IPS-NIHi11 (cell line): ENCODE measurements around the gene IGFN1.
"Not testable (repeated sequence)": the region's sequence is repeated elsewhere in the genome, so short reads cannot be mapped to it uniquely, and the experiment has no call there.

Experiments used
- DNase-seq: peaks from one replicate; pipeline ENCODE4 v3.0.0; 2012; ENCODE audit warnings: mixed read lengths, low spot score

Gene IGFN1

DNA sequence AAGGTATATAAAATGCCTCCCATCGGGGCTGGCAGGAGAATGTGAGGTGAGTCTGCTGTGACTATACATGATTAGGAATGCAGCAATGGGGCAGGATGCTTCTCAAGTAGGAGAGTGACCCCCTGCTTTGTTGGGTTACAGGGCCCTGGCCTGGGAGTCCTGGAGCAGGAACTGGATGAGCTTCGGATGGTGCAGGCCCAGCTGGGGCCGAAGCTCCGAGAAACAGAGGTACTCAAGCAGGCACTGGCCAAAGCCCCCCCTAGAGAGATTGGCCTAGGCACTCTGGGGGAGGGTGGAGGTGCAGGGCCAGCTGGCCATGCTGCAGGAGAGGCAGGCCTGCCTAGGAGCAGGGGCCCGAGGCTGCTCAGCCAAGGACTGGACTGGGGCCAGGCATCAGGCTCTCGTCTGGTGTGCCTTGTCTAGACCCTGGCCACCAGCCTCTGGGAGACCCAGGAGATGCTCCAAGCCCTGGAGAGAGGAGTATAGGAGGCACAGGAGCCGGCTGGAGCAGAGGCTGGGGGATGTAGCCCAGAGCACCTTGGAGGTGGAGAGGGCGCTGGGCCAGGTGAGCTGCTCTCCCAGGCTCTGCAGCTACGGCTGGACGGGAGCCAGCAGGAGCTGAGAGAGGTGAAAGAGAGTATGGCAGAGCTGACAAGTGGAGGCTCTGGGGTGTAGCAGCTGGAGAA, 59.8 kb downstream of the IGFN1 start:
- no peak for DNase-seq

DNA sequence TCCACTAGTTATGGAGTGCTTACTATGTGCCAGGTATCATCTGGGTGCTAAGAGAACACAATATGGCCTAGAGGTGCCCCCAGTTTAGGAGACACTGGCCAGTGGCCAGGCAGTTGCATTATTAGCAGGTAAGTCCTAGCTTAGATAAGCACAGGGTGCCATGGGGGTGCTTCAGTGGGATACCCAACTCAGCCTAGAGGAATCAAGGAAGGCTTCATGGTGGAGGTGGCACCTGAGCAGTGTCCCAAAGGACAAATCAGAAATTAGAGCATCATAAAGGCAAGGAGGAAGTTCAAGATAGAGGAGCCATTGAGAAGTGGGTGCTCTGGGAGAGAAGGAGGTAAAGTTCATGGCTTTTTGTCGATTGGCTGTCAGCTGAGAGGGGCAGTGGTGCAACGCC, 60.8 kb downstream of the IGFN1 start:
- DNase-seq, result no peak

DNA sequence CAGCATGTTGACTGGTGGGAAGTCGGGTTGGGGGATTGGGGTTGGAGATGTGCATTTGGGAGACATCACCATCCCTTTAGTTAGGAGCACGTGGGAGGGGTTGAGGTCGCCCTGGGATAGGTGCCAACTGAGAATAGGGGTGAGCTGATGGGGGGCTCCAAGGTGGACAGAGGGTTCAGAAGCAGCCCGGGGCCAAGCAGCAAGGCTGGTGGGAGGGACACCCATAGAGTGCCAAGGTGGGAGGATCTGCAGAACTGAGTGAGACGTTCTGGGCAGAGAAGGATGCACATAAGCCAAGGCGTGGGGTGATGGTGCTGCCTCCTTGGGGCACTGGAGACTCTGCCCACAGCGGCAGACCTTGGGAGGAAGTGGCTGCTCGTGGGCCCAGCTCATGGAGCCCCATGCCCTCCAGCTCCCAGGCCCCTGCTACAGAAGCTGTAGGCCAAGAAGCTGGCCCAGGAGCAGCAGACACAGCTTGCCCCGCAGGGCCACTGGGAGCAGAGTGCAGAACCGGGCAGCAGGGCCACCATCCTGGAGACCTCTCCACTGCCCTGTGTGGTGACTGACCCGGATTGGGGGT, 61.3 kb downstream of the IGFN1 start:
- DNase-seq, result no peak

DNA sequence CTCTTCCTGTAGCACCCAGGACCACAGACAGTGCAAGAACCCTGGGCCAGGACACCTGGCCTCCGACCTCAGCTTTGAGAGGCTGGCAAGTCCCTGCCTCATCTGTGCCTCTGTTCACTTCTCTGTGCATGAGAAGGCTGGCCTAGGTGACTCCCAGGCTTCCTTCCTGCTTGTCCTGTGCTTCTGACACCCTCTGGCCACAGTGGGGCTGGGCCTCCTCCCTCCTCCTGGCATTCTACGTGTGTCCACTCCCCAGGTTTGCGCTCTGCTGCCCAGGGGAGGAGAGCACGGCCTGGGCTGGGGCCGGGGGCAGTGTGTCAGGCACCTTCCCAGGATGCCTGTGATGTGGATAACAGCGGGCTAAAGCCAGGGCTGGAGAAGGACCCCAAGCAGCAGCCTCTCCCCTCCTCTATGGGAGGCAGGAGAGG, 62.3 kb downstream of the IGFN1 start:
- no peak for DNase-seq

DNA sequence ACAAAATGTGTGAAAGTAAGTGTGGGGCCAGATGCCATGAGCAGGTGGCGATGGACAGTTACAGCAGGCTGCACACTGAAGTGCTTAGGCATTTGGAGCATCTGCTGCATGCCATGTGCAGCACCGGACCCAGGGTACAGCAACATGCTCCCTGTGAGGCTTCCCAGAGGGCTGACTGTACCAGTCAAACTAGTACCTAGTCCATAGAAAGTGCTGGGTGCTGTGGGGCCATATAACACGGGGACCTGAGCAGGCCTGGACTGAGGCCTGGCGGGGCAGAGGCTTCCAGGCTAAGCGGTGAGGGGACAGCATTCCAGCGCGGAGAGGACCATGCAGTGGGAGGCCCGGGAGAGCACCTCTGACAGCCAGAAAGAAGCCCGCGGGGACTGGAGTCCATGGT, 62.8 kb downstream of the IGFN1 start:
- DNase-seq, result no peak

DNA sequence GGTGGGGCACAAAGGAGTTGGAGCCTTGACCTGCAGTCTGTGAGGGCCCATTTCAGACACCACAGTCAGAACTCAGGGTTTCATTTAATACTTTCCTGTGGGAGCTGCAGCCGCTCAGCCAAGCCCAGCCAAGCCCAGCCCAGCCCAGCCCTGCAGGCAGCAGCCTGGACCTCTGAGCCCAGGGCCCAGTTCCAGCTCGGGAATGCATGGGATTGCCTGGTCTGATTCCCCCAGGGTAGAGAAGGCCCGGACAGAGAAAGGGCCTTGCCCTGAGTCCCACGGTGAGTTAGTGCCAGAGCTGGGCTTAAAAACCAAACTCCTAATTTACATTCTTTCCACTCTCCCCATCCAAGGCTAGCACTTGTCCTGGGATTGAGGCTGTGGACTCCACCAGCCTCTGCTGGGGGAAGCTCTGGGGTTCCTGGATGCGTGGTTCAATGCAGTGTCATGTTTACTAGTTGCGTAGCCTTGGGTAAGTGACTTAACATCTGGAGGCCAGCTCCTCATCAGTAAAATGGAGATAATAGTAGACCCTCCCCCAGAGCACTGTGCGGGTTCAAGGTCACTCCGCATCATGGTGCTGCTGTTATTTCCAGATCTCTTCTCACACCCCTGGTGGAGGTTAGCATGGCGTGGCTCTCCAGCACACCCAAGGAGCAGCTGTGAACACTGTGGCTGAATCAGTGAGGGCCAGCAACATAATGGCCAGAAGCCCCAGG, 63.4 kb downstream of the IGFN1 start:
- DNase-seq, result no peak

DNA sequence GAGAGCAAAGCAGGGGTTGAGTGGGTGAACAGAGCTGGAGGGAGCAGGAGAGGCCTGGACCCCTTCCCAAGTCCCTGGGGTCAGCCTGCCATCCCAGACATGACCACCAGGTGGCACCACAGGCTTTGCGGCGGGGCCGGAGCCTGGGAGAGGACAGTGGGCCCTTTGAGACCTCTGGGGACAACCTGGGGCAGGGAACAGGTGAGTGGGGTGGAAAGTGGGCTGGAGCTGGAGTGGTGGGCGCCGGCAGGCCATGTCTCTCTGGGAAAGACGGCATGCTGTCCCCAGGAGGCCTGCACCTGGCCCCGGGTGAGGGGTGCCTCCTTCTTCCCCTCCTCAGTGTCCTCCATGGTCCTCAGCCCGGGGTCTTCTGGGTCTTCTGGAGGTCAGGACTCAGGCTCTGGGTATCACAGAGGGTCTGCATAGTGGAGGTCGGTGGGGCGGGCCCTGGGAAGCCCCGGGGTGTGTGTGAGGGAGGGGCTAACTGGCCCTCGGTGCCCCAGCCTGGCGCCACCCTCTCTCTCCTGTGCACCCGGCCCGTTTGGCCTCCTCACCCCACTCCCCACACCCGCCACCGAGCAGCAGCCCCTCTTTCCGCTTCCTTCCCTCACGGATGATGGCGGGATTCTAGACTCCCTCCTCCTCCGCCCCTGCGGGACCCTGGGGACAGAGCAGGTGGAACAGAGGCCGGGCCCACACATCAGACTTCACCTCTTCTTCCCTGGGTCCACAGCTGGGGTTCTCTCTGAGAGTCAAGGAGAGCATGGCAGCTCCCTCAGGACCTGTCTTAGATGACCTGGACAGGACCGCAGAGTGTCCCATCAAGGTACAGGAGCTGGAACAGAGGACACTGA, 64.2 kb downstream of the IGFN1 start:
- peak; percentile 98 for DNase-seq

DNA sequence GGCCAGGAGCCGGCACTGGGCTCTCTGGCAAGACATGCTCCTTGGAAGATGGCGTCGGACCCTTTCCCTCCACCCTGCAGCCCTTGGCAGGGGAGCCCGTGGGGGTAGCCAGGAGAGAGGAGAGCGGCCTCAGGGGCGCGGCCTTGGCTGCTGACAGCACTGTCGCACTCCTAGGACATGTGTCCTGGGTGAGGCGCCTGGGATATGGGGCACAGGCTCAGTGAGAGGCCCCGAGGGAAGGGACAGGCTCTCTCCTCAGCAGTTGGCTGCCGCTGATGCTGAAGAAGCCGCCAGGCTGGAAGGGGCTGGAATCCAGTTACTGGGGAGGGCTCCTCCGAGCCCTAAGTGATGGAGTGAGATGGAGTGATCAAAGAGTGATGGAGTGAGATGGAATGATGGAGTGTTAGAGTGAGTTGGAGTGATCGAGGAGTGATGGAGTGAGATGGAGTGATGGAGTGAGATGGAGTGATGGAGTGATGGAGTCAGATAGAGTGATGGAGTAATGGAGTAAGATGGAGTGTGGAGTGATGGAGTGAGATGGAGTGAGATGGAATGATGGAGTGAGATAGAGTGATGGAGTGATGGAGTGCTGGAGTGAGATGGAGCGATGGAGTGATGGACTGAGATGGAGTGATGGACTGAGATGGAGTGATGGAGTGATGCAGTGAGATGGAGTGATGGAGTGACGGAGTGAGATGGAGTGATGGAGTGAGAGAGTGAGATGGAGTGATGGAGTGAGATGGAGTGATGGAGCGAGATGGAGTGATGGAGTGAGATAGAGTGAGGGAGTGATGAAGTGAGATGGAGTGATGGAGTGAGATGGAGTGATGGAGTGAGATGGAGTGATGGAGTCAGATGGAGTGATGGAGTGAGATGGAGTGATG, 65.1 kb downstream of the IGFN1 start:
- no peak for DNase-seq

DNA sequence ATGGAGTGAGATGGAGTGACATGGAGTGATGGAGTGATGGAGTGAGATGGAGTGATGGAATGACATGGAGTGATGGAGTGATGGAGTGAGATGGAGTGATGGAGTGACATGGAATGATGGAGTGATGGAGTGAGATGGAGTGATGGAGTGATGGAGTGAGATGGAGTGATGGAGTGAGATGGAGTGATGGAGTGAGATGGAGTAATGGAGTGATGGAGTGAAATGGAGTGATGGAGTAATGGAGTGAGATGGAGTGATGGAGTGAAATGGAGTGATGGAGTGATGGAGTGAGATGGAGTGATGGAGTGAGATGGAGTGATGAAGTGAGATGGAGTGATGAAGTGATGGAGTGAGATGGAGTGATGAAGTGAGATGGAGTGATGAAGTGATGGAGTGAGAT, 67.5 kb downstream of the IGFN1 start:
- DNase-seq, result not testable (repeated sequence)

DNA sequence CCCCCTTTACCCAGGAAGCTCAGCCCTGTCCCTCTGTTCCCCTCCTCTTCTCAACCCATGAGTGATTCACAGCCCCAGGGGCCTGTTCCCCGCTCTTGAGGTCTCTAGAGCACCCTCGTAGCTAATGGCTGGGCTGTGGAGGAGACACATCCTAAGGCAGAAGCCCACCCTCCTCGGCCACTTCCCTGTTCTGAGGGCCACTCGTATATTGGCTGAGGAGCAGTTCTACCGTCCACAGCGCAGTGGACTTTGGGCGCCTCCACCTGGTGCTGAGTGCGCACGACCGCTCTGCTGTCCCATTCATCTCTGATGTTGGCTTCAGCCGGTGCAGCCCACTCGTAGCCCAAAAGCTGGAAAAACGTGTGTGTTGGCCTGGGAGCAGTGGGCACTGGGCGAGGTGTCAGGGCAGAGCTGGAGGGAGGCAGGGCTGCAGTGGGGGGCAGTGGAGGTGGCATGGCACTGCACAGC, 68.2 kb downstream of the IGFN1 start:
- no peak for DNase-seq

DNA sequence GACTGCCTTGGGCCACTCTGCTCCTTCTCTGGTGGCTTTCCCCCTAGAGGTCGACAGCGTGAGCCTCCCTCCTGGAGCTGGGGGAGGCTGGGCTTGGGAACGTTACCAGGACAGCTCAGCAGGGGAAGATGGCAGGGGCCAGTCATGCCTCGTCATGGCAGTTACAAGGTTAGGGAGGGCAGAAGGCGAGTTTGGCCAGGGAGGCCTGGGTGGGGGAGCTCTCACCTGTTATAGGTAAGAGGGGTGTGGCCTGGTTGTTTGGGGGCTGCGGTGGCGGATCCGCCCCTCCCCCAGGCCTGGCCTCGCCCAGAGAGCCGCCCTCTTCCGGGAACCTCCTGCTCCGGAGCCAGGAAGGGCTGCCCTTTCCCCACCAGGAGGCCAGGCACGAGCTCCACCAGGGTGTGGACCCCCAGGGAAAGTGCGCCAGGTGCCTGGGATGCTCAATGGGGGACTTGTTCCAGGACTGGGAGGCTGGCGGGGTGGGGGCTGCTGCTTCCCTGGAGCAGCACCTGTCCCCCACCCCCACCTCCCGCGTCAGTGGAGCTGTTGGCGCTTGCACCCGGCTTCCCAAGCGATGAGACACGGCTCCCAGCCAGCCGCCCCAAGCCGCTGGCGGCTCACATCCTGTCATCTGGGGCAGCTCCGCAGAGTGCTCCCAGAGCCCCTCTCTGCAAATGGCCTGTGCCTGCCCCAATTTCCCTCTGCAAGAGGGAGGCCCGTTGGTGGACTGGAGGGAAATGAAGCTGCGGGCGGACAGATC, 69.0 kb downstream of the IGFN1 start:
- DNase-seq, result peak; percentile 76

DNA sequence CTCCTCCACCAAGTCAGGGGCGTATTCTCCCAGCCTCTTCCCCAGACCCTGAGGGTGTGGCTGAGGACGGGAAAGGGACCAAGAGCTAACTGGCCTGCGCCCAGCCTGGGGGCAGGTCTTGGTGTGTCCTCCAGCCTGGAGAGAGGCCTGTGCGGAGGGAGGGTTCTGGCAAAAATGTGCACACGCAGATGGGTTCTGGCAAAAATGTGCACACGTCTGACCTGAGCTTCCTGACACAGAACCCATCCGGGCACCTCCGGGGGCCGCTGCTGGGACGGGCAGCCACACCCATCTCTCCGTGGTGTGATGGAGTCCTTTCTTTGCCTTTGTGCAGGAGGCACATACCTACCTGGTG, 69.6 kb downstream of the IGFN1 start:
- DNase-seq, result peak; percentile 38

DNA sequence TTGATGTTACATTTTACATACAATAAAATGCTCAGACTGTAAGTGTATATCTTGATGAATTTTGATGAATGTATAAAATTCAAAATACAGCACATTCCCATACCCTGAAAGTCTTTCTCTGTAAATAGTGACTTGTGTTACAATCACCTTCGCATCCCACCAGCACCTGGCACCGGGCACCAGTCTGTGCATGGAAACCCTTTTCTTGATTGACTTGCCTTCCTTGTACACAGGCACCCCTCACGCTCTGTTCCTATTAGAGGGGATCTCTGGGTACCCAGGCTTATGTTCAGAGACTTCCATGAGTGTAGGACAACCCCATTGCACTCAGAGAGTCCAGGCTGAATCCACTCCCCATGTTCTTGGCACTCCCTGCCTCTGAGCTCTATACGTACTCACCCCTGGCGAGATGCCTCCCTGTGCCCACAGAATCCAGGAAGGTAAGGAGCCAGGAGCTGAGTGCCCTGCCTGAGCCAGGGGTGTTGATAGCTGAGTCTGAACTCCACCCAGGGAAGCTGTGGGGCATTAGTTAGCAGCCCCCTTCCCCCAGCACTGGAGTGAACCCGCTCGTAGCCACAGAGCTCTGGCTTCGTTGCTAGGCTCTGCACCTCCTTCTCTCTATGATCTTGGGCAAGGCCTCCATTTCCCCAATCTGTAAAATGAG, 70.2 kb downstream of the IGFN1 start:
- no peak for DNase-seq

DNA sequence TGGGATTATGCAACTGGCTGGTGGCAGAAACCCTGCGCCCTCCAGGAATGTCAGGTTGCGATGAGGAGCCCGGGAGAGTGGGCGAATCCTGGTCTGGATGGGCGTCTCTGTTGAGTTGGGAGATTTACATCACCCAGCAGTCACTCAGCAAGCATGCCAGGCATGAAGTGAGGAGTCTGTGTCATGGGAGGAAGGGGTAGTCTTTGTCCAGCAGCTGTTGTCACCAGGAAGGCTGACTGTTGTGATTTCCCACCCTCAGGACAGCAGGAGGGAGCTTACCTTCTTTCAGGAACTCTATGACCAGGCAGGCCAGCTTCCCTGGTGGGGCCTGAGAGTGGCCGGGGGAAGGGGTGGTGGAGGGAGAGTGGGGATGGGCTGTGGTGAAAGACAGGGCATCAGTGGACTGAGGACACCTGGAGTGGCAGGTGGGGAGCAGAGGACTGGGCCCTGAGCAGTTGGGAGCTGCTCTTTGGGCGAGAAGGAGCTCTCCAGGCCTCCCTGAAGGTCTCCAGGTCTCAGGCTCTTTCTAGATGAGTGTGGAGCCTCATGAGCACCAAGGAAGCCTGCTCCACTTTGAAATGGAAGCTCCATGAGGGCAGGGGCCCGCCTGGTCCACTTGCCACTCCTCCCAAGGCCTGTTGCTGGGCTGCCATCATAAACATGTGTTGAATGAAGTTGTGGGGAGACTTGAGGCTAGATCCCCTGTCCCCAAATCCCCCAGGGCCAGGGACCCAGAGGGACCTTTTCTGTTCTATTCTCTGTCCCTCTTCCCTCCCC, 71.3 kb downstream of the IGFN1 start:
- no peak for DNase-seq

DNA sequence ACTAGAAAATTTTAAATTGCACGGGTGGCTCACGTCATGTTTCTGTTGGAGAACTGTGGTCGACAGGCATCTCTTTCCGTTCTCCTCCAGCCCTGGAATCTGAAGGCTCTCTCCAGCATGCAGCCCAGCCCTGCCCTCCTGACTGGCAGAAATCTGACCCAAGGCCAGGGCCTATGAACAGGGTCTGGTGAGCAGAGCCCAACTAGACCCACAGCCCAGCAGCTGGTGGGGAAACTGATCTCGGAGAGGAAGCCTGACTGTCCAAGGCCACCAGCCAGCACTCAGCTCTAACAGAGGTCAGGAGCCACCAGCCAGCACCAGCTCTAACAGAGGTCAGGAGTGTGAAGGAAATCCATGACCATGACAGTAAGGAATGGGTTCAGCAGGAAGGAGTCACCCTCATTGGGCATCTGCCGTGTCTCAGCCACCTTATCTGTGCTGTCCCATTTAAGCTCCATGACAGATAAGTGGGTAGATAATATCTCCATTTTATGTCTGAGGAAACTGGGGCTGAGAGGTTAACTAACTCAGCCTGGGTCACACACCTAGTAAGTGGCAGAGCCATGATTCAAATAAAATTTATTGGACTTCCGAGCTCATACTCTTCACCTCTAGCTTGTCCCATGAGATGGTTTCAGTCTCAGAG, 72.5 kb downstream of the IGFN1 start:
- no peak for DNase-seq

DNA sequence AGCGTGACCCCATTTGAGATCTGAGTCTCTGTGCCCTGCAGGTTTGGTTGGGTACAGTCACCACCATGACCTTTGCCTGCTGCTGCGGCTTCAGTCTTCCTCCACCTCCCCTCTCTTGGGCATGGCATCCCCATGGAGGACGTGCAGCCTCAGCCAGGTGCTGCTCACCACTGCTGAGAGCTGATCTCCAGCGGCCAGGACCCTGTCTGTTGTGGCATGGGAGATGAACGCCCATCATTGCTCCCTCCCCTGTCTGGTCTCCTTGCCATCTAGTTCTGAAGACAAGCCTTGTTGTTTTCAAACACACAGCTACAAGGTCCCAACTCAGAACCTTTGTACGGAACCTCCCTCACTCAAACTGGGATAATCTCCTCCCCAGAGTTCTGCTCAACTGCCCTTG, 73.4 kb downstream of the IGFN1 start:
- DNase-seq, result no peak

DNA sequence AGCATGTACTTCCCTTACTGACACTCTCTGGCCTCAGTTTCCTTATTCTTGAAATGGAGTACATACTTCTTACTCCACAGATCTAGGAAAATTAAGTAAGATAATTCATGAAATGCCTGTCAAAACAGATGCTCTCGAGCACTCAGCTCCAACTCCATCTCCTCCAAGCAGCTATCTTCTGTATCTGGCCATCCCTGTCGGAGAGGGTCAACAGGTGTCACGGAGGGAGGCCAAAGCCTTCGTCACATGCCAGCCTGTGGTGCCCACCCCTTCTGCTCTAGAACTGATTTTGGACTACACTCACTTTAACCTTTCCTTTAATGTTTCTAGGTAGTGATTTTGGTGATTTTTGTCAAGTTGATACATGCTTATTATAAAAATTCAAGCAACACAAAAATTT, 73.9 kb downstream of the IGFN1 start:
- no peak for DNase-seq

DNA sequence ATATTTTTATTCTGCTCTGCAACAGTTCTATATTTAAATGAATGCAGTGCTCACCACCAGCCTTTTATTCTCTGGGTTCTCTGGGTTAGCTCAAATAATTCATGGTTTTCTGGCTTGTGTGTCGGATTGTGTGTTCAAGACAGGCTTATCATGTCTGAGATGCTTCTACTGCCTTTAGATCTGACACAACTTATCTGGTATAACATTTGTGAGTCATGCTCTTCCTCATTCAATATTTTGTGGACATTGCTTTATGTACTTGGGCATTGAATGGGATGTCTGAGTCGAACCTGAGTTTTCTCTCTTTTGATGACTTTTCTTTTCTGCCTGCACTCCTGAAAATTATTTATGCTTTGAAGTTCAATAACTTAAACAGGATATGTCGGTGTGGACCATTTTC, 75.1 kb downstream of the IGFN1 start:
- no peak for DNase-seq

DNA sequence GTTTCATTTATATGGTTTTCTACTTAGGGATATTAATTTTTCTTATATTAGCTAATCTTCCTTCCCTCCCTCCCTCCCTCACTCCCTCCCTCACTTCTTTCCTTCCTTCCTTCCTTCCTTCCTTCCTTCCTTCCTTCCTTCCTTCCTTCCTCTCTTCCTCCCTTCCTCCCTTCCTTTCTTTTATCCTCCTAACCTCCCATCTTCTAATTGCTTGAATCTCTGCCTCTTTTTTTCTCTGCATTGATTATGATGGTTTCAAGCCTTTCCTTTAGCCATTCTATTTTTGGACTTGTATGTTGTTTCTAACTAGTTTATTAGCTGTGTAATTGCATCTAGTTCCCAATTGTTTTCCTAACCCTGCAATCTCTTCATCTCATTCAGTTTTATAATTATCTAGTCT, 75.7 kb downstream of the IGFN1 start:
- no peak for DNase-seq
